Spleen (tissue), 11 donors: ENCODE measurements around the gene GADL1. TPM values are rescaled to one million over a fixed set of nuclear protein-coding genes. Genes with fewer than 3 reads are reported as not detected.

Source experiments
- DNase-seq: peaks from one replicate; pipeline ENCODE4 v3.0.0-alpha.2; 2020
- H3K27ac ChIP-seq, 8 donors: fragments of 200-600 bp; sonication (generic) in 7 of 8; 1 replicate in 4 of 8; 2 replicates in 4 of 8; pipeline versions ENCODE4 v1.5.0 to v1.8.0; 2016 to 2021; ENCODE audit warnings: inconsistent platforms in 4 of 8, mild to moderate bottlenecking in 4 of 8, moderate library complexity in 1 of 8
- H3K27me3 ChIP-seq, 7 donors: fragments of 200-600 bp; sonication (generic) in 6 of 7; replicated peaks in 1 of 7; 1 replicate in 4 of 7; 2 replicates in 3 of 7; pipeline versions ENCODE4 v1.5.0 to v1.8.0; 2016 to 2021; ENCODE audit warnings: inconsistent platforms in 3 of 7, mild to moderate bottlenecking in 1 of 7
- H3K36me3 ChIP-seq, 6 donors: fragments of 200-600 bp; sonication (generic) in 5 of 6; 1 replicate in 4 of 6; 2 replicates in 2 of 6; pipeline versions ENCODE4 v1.5.0 to v1.8.0; 2016 to 2021; ENCODE audit warnings: inconsistent platforms in 2 of 6
- H3K4me1 ChIP-seq, 6 donors: fragments of 200-600 bp; sonication (generic) in 5 of 6; 1 replicate in 3 of 6; 2 replicates in 3 of 6; pipeline versions ENCODE4 v1.5.0 to v1.8.0; 2016 to 2021; ENCODE audit warnings: inconsistent platforms in 3 of 6
- H3K4me3 ChIP-seq, 8 donors: fragments of 200-600 bp; sonication (generic) in 7 of 8; 1 replicate in 4 of 8; 2 replicates in 4 of 8; pipeline versions ENCODE4 v1.5.0 to v1.8.0; 2016 to 2021; ENCODE audit warnings: inconsistent platforms in 4 of 8, mild to moderate bottlenecking in 4 of 8, moderate library complexity in 2 of 8
- H3K9me3 ChIP-seq, 8 donors: fragments of 200-600 bp; sonication (generic) in 7 of 8; 1 replicate in 4 of 8; 2 replicates in 4 of 8; pipeline versions ENCODE4 v1.5.0 to v1.8.0; 2016 to 2021; ENCODE audit warnings: inconsistent platforms in 4 of 8
- POLR2A ChIP-seq, 3 donors: fragments of 450-650 bp; IDR thresholded peaks; one replicate each; pipeline ENCODE4 v1.5.1; 2017; ENCODE audit warnings: antibody characterized with exemption in 3 of 3, mild to moderate bottlenecking in 1 of 3
- POLR2AphosphoS5 ChIP-seq, 3 donors: sonication (generic); formaldehyde crosslinking; IDR thresholded peaks; one replicate each; pipeline ENCODE4 v1.5.1; 2017; ENCODE audit warnings: antibody characterized with exemption in 3 of 3
- WGBS, 5 donors: extraction: QIAGEN DNeasy Blood & Tissue Kit in 3 of 5; methylation state at CpG; one replicate each; pipeline versions ENCODE4 v1.1.5 to v1.1.7; 2013 to 2018; 5-methylcytosine and 5-hydroxymethylcytosine counted together
- intact Hi-C: fragments of 100-400 bp; cut with DNase I; formaldehyde crosslinking; loops from one replicate; pipeline ENCODE4 v1.15.0; 2023; ENCODE audit warnings: low total_unique reads
- polyA plus RNA-seq, 3 donors: library from polyadenylated mRNA; stranded (reverse); fragments of 200-250 nt; gene quantifications; one replicate each; pipeline ENCODE4 v1.2.1, GENCODE V29; 2013
- total RNA-seq, 7 donors: library from RNA; depleted of rRNA in 3 of 7; stranded (reverse); fragments of >200 nt in 3 of 7; fragmentation: NEBNext Ultra II Directional in 4 of 7; extraction: Animal tissue kit (Norgen Biotek cat#: 25700) in 4 of 7; gene quantifications; one replicate each; pipeline versions ENCODE4 v1.1.0 to v1.2.1, GENCODE V29; 2016 to 2021
- TF ChIP-seq, protein P1 (sequence below), 11 experiments: fragments of 200-600 bp in 7 of 11; fragments of 450-650 bp in 4 of 11; sonication (generic) in 4 of 11; IDR thresholded peaks in 8 of 11; conservative IDR thresholded peaks in 3 of 11; 1 replicate in 7 of 11; 2 replicates in 4 of 11; pipeline versions ENCODE4 v1.4.0 to v1.8.0; 2016 to 2021; ENCODE audit warnings: antibody characterized with exemption in 11 of 11, inconsistent platforms in 4 of 11, mild to moderate bottlenecking in 1 of 11
- donor health status: healthy with polysubstance abuse.
- donor health status: DM: no; HTN: no; CAD: no; lungs with moderate emphysema.
- donor health status: DM: no; HTN: no; CAD: no.
- donor health status: Bipolar disorder and iron deficiency.
- donor health status: healthy.
- donor health status: DM: no; HTN: no; CAD: no.
- donor health status: DM: yes; HTN: yes; CAD: no.

Gene GADL1
- total and polyA plus RNA-seq, 10 donors, result 0.02 to 0.16 (median 0.08) TPM; not detected in 6

DNA sequence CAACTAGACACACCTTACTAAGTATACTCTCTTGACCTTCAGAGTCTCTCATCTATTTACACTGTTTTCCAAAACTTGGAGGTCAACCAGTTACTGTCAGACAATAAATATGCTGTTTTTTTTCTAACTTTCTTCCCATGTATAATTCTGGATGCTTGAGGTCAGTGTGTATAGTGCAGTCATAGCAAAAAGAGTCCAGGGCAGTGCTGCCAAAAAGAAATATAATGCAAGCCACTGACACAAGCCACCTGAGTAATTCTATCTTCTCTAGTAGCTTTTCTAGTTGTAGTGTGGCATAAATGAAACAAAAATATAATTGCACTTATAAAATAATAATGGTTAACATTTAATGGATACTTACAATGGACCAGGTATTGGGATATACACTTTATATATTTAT, 21.6 kb downstream of the GADL1 start:
- TF ChIP-seq POLR2AphosphoS5 (IDR thresholded peaks at IDR 0.05) (no peak), POLR2A (IDR thresholded peaks at IDR 0.05) (no peak)
- TF ChIP-seq, protein P1, sequence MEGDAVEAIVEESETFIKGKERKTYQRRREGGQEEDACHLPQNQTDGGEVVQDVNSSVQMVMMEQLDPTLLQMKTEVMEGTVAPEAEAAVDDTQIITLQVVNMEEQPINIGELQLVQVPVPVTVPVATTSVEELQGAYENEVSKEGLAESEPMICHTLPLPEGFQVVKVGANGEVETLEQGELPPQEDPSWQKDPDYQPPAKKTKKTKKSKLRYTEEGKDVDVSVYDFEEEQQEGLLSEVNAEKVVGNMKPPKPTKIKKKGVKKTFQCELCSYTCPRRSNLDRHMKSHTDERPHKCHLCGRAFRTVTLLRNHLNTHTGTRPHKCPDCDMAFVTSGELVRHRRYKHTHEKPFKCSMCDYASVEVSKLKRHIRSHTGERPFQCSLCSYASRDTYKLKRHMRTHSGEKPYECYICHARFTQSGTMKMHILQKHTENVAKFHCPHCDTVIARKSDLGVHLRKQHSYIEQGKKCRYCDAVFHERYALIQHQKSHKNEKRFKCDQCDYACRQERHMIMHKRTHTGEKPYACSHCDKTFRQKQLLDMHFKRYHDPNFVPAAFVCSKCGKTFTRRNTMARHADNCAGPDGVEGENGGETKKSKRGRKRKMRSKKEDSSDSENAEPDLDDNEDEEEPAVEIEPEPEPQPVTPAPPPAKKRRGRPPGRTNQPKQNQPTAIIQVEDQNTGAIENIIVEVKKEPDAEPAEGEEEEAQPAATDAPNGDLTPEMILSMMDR (IDR thresholded peaks at IDR 0.05 in 8 of 11, conservative IDR thresholded peaks at IDR 0.05 in 3 of 11), result no peak
- Histone ChIP-seq H3K9me3 (no peaks in the 10 kb centered on the region), H3K27me3 (no peaks in the 10 kb centered on the region), H3K4me3 (no peak overlapping the region), H3K27ac (no peak overlapping the region), H3K36me3 (no peaks in the 10 kb centered on the region), H3K4me1 (no peaks in the 10 kb centered on the region)
- intact Hi-C loops, result no loop called here
- no peak for DNase-seq

DNA sequence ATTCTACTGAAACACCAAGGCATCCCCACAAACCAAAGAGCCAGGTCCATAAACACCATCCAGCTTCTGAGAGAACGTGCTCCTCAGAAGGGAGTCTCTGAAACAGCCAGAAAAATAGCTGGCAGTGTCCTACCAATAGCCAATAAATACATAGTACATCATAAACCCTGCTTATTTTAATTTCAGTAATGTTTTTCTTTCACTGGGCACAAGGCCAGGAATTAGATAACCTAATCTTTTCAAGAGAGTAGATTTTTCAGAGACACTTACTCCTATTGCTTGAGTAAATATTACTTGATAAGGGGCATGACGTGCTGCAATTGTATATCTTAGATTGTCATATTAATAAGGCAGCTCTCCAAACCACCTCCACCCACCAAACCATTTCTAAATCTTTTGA, 22.7 kb downstream of the GADL1 start:
- Histone ChIP-seq H3K4me1 (no peaks in the 10 kb centered on the region), H3K9me3 (no peaks in the 10 kb centered on the region), H3K27me3 (no peaks in the 10 kb centered on the region), H3K4me3 (no peak overlapping the region), H3K27ac (no peak overlapping the region), H3K36me3 (no peaks in the 10 kb centered on the region)
- DNase-seq, result no peak
- TF ChIP-seq POLR2AphosphoS5 (IDR thresholded peaks at IDR 0.05) (no peak), POLR2A (IDR thresholded peaks at IDR 0.05) (no peak)
- TF ChIP-seq, protein P1 (IDR thresholded peaks at IDR 0.05 in 8 of 11, conservative IDR thresholded peaks at IDR 0.05 in 3 of 11), result no peak
- WGBS, 5 donors, result 59 to 77% (median 66%) methylated on average over 2 of the region's 2 CpGs
- intact Hi-C loops, result no loop called here

DNA sequence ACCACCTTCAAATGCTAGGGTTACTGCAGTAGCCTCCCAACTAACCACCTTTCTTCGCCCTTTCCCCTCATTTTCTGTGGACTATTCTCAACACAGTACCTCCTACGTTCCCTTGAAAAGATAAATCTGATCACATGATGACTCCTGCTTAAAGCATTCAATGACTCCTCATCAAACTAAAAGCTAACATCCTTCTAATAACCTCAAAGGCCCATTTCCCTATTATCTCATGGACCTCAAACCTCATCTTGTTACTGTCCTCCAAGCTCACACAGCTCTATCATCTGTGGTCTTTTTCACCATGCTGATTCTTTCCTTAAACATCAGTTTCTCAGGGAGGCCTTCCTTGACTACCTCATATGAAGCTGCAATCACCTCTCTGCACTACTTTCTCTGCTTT, 29.6 kb downstream of the GADL1 start:
- 81 to 88% (median 82%) methylated on average over 2 of the region's 2 CpGs for WGBS, 5 donors
- intact Hi-C loops, result no loop called here
- no peak overlapping the region for H3K4me3 ChIP-seq
- TF ChIP-seq POLR2AphosphoS5 (IDR thresholded peaks at IDR 0.05) (no peak), POLR2A (IDR thresholded peaks at IDR 0.05) (no peak)
- TF ChIP-seq, protein P1 (IDR thresholded peaks at IDR 0.05 in 8 of 11, conservative IDR thresholded peaks at IDR 0.05 in 3 of 11), result no peak
- no peaks in the 10 kb centered on the region for H3K4me1 ChIP-seq
- H3K9me3 ChIP-seq, result no peaks in the 10 kb centered on the region
- no peak overlapping the region for H3K27ac ChIP-seq
- H3K36me3 ChIP-seq, result no peaks in the 10 kb centered on the region
- DNase-seq, result no peak
- peaks cover 0 to 3% (median 0%) of the 10 kb centered on the region in 7 donors for H3K27me3 ChIP-seq

DNA sequence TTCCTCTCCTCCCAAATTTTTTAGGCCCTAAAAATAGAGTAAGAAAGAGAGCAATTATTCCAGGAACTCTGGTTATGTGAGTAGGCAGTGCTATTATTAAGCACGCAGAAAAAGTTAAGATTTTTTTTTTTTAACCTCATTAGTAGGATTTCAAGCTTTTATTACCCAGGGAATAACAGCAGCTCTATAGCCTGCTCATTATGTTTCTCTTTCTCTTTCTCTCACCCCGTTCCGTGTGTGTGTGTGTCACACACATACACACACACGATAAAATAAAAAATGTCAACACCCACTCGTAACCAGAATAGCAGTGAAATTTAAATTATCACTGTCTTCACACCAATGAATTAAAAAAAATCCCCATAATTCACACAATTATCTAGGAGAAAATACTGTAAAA, 30.3 kb downstream of the GADL1 start:
- TF ChIP-seq POLR2A (IDR thresholded peaks at IDR 0.05) (no peak), POLR2AphosphoS5 (IDR thresholded peaks at IDR 0.05) (no peak)
- TF ChIP-seq, protein P1 (IDR thresholded peaks at IDR 0.05 in 8 of 11, conservative IDR thresholded peaks at IDR 0.05 in 3 of 11), result no peak
- H3K27ac ChIP-seq, result no peak overlapping the region
- DNase-seq, result no peak
- no peaks in the 10 kb centered on the region for H3K9me3 ChIP-seq
- no peaks in the 10 kb centered on the region for H3K4me1 ChIP-seq
- peaks cover 0 to 3% (median 0%) of the 10 kb centered on the region in 7 donors for H3K27me3 ChIP-seq
- 72 to 85% (median 85%) methylated on average over 5 of the region's 5 CpGs for WGBS, 5 donors
- no peak overlapping the region for H3K4me3 ChIP-seq
- no peaks in the 10 kb centered on the region for H3K36me3 ChIP-seq
- intact Hi-C loops, result no loop called here
